ENCODE results near the gene PSME1. TPM values are rescaled to one million over a fixed set of nuclear protein-coding genes. Genes with fewer than 3 reads are reported as not detected.

The PSME1 gene
- total and polyA plus RNA-seq, 10 of the 15 experiments (the other 5 are each of a cell fraction or from before 2014, with no cell fraction given) = 250 to 1,378 (median 412) TPM

DNA sequence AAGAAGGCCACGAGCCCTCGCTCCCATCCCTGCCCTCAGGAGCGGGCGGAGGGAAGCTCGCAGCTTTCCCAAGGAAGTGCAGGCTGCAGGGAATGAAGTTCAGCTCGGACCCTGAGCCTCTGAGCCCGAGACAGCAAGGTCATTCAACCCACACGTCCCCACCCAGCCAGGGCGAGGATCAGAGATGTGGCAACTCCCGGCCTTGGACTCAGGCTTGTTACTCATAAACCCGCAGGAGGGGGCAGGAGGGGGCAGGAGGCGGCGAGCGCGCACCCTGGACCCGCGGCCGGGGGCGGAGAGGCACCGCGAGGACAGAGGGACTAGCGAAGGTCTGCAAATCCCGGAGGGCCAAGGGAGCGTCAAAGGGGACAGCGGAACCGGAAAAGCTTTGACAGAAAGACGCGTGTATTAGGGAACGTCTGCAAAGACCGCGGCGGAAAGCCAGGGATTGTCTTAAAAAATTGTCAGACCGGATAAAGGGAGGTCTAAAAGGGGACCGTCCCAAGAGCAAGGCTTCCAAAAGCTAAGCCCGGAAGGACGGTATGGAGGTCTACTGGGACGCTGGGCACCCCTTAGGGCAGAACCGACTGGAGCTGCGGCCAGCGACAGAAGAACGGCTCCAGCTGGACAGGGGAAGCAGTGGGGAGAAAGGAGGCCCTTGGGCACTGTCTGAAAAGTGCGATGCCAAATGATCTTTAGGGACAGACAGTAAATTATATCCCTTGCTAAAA, 22.0 kb upstream of the PSME1 start (continued):
- peak in 1 of 2 experiments; percentile 89; a peak in 2 of 3 replicates for TF ChIP-seq EGR1 (IDR thresholded peaks at IDR 0.05; ENCODE audit: borderline replicate concordance in 1 of 2, low read depth in 2 of 2, low read length in 2 of 2)
- TF ChIP-seq, protein P1, sequence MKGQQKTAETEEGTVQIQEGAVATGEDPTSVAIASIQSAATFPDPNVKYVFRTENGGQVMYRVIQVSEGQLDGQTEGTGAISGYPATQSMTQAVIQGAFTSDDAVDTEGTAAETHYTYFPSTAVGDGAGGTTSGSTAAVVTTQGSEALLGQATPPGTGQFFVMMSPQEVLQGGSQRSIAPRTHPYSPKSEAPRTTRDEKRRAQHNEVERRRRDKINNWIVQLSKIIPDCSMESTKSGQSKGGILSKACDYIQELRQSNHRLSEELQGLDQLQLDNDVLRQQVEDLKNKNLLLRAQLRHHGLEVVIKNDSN (IDR thresholded peaks at IDR 0.05; ENCODE audit: borderline replicate concordance, extremely low read length, insufficient read depth, low read depth, low read length) = no peak
- TF ChIP-seq ELK1 (IDR thresholded peaks at IDR 0.05; ENCODE audit: low read depth, low read length) = peak; percentile 19; the same call in 1 of the 2 replicates
- TF ChIP-seq NFYA (IDR thresholded peaks at IDR 0.05; ENCODE audit: borderline replicate concordance, low read depth, low read length) = no peak
- TF ChIP-seq MYB (IDR thresholded peaks at IDR 0.05; ENCODE audit: borderline replicate concordance, low read depth, low read length) = no peak
- TF ChIP-seq FOXK2 (IDR thresholded peaks at IDR 0.05) = no peak
- TF ChIP-seq MLLT1 (IDR thresholded peaks at IDR 0.05) = peak; percentile 79; the same call in 1 of the 2 replicates
- TF ChIP-seq TAF1 (IDR thresholded peaks at IDR 0.05; ENCODE audit: borderline replicate concordance, low read depth, low read length) = peak; percentile 59; the same call in 1 of the 2 replicates
- peak; percentile 64; the same call in 1 of the 2 replicates for TF ChIP-seq ASH2L (IDR thresholded peaks at IDR 0.05; ENCODE audit: borderline replicate concordance, low read depth)
- 0 out of 2 replicates have a peak, but pooled peaks have one; percentile 55 for TF ChIP-seq TBL1XR1 (IDR thresholded peaks at IDR 0.05; ENCODE audit: low read depth, low read length)
- no peak; the same call in 1 of the 2 replicates for TF ChIP-seq ATF2 (IDR thresholded peaks at IDR 0.05; ENCODE audit: low read length)
- TF ChIP-seq RELA (IDR thresholded peaks at IDR 0.05; ENCODE audit: borderline replicate concordance, partially characterized antibody) = no peak
- peak; percentile 59; the same call in 1 of the 2 replicates for TF ChIP-seq SMARCA5 (IDR thresholded peaks at IDR 0.05)
- TF ChIP-seq PAX5 (IDR thresholded peaks at IDR 0.05; ENCODE audit: borderline replicate concordance, low read depth, low read length) = no peak
- no peak for TF ChIP-seq PBX3 (IDR thresholded peaks at IDR 0.05; ENCODE audit: insufficient replicate concordance, low read depth, low read length)
- TF ChIP-seq SKIL (IDR thresholded peaks at IDR 0.05; ENCODE audit: low read depth, poor library complexity, severe bottlenecking) = peak; percentile 76
- TF ChIP-seq SMC3 (IDR thresholded peaks at IDR 0.05; ENCODE audit: borderline replicate concordance, low read length) = no peak
